UCSD-AML1 (cell line): ENCODE results near the gene SYT1.

Experiments used
- DNase-seq: peaks from one replicate; lab custom pipeline; 2025; ENCODE audit not compliant: unreplicated experiment; lab: John Stamatoyannopoulos, UW

Gene SYT1

GRCh38 chr12:78891646-78892353, 27.2 kb downstream of the SYT1 start:
- no peak for DNase-seq

- DNase-seq = no peak
These were observed 33.8 kb downstream of the SYT1 start for GRCh38 chr12:78898416-78898815.

DNA sequence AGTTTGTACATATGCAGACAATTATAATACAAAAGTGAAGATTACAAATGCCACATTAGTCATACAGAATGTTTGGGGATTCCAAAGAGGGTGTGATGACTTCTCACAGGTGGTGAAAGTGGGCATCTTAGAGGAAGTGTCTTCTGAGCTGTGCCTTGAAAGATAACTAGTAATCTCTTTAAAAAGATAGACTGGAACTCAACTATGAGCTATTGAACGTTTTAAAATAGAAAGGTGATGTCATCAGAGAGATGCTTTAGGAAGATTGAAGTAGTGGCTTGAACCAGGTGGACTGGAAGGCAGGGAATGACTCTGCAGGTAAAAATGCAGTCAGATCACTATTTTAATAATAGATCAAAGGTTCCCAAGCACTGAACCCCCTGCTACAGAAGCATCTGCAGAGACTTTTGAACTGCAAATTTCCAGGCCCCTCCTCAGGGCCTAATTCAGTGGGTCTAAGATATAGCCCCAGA, 50.3 kb downstream of the SYT1 start:
- no peak for DNase-seq

GRCh38 chr12:78916845-78917480, 52.4 kb downstream of the SYT1 start:
- DNase-seq = no peak

DNA sequence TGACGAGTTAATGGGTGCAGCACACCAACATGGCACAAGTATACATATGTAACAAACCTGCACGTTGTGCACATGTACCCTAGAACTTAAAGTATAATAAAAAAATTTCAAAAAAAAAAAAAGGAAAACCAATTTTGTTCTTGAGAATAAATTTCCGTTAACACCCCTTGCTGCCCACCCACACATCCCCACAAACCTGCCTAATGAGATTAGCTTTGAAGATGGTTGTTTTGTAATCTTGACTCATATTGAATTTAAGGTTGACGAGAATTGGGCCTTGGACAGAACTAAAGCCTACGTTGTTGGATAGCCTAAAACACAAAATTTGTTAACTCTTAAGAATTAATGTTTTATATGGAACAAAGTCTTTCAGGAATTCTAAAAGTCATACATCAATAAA, 52.9 kb downstream of the SYT1 start:
- DNase-seq = no peak

DNA sequence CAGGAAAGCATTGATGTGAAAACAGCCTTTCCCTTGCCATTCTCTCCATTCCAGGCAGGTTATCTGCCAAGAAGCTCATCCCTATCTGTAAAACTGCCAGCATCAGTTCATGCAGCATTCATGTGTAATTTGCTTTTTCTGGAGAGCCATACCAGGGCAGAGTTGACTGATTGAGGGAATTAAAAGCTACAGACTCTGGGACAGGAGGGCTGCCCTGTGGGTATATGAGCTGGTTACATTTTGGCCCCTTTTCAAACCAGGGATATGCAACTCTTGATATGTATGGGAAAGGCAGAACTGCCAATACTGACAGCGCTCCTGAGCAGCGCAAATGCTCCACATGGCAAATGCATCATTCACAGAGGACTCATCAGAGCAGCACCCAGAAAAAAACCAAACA, 53.7 kb downstream of the SYT1 start:
- no peak for DNase-seq

- DNase-seq = no peak
These were observed 63.9 kb downstream of the SYT1 start for GRCh38 chr12:78928200-78929074.

DNA sequence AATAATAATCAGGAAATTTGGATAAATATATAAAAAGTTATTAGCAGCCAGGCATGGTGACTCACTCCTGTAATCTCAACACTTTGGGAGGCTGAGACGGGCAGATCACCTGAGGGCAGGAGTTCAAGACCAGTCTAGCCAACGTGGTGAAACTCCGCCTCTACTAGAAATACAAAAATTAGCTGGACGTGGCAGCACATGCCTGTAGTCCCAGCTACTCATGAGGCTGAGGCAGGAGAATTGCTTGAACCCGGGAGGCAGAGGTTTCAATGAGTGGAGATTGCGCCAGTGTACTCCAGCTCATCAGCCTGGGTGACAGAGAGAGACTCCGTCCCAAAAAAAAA, 64.5 kb downstream of the SYT1 start:
- no peak for DNase-seq

DNA sequence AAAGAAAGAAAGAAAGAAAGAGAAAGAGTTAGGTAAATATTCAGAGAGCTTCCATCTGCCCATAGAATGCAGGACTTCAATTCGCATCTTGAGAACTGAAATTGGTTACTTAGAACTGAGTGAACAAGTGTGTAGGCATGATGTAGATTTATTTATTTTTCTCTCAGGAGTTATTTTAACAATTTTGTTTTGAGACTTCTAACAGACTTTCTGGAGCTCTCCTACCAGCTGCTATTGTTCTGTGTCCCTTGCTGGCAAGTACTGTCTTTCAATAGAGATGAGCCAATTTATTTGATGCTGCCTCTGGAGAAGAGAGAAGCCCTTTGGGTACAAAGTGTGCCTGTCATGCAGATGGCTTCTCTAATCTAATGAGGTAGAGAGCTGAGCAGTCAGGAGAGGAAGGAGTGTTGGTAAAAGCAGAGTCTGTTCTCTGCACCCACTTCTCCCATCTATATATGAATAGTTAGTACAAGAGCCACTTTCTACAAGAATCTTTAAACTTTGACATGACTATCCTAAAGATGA, 67.0 kb downstream of the SYT1 start:
- DNase-seq = no peak

DNA sequence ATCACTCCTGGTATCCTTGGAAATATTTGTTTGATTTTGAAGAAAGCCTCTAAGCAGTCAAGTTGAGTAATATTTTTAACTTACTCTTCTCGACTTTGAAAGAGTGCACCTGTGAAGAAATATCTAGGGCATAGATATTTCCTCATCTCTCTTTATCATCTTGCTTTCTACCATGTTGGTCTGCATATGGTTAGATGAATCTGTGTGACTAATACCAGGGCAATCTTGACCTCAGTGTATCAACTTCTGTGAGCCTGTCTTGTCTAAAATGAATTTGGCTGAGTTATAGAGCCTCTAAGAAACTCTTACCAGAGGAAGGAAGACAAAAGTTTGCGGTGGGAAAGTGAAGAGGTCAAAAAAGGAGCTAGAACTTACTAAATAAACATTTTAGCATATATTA, 68.4 kb downstream of the SYT1 start:
- DNase-seq = no peak

DNA sequence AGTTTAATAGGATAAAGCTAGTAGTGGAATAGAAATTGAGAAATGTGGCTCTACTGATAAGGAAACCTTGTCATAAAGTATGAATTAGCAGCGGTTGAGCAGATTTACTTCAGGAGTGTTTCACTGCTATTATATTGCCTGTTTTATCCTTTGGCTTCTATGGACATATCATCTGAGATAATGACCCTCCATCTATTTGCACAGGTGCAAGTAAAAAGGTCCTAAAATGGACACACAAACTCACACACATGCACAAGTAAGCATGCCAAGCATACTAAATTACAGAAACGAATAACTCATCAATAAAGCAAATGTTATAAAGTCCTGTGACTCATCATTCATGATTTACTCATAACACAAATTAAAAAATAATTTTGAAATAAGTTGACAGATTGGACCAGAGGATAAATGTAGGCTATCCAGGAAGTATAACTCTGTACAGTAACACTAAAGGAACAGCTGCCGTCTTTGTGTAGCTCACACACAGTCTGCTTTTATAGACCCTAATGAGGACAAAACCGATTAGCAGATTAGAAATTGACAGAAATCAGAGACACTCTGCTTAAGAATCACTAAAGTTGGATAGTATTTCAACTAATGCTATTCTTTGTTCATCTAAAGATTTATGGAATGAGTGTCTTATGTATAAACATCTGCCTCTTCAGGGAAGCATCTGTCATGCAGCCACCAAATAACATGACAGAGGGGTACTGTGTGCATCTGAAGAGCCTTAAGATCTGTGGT, 73.9 kb downstream of the SYT1 start:
- DNase-seq = no peak

- DNase-seq = no peak
These were observed 85.0 kb downstream of the SYT1 start for GRCh38 chr12:78949532-78949931.

DNA sequence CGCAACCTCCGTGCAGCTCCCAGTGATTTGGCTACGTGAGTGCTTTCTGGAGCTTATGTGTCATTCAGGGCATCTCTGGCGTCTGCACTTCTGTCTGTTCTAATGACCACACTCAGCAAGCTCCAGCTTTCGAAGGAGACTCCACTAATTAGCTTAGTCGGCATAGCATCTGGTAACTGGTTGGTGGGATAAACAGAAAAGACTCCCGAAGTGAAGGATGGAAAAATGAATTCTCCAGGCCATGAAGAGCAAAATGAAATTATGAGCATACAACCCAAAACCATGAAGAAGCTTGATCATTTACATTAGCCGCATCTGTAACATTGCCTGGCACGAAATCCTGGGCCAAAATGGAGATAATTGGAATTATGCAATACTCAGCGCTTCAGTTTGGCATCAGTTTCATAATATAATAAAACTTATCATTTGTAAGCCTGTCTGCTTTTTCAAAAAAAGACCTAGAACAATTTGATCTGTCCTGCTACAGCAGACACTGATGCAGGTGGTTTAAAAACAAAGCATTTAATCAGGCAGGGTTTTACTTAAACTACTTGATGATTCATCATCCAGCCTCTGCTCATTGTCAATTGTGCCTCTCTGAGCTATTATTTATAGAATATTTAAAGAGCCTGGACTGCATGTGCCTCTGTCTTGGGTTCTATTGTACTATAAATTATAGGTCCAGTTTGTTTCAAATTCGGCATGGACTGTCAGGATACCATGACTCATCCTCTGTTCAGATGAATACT, 87.4 kb downstream of the SYT1 start:
- no peak for DNase-seq

GRCh38 chr12:78952552-78952929, 88.0 kb downstream of the SYT1 start:
- DNase-seq = no peak

- DNase-seq = no peak
These were observed 94.4 kb downstream of the SYT1 start for GRCh38 chr12:78958941-78959340.

DNA sequence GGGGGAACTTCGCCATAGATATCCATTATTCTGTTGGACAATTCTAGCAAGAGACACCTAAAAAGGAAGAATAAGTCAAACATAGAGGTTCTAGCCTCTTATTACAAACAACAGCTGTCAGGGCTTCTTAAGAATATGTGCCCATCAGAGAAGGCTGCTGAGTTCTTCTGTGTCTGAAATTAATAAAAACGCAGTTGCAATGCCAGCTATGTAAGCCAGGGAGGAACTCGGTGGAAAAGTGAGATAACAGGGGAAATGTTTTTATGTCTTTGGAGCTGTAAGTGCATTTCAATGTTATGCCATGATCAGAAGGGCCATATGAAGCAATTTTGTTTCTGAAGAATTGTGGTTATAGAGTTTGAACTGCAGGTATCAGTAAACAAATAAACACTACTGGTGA, 95.0 kb downstream of the SYT1 start:
- DNase-seq = no peak

- no peak for DNase-seq
These were observed 96.6 kb downstream of the SYT1 start for GRCh38 chr12:78961171-78961570.

GRCh38 chr12:78963439-78964227, 99.1 kb downstream of the SYT1 start:
- DNase-seq = no peak

- DNase-seq = no peak
These were observed 99.9 kb downstream of the SYT1 start for GRCh38 chr12:78964521-78964920.

GRCh38 chr12:78966062-78966461, 101.5 kb downstream of the SYT1 start:
- DNase-seq = no peak
